ES-I3 (cell line): ENCODE measurements around the gene DTX1.
A peak's percentile ranks its signal among the peaks of the same experiment; 100 is the strongest.

Experiments used
- H3K36me3 ChIP-seq: 2 replicates; pipeline ENCODE4 v1.6.1; 2013; ENCODE audit warnings: mild to moderate bottlenecking, low read length, control low read depth, moderate library complexity; ENCODE audit not compliant: insufficient read depth
- H3K4me1 ChIP-seq: 2 replicates; pipeline ENCODE4 v1.6.1; 2013; ENCODE audit warnings: mild to moderate bottlenecking, control low read depth, low read length; ENCODE audit not compliant: insufficient read depth
- H3K9ac ChIP-seq: 2 replicates; pipeline ENCODE4 v1.6.1; 2013; ENCODE audit warnings: low read depth, mild to moderate bottlenecking, low read length, moderate library complexity
- H3K9me3 ChIP-seq: 2 replicates; pipeline ENCODE4 v1.6.1; 2013; ENCODE audit warnings: mild to moderate bottlenecking, low read length, moderate library complexity; ENCODE audit not compliant: control insufficient read depth, insufficient read depth

Gene DTX1

GRCh38 chr12:113088971-113089756 is 32.6 kb downstream of the DTX1 start:
- peaks cover 3% of the 10 kb centered on the region; the same call in 1 of the 2 replicates for H3K4me1 ChIP-seq
- H3K9ac ChIP-seq: no peak overlapping the region
- H3K9me3 ChIP-seq: no peaks in the 10 kb centered on the region
- no peaks in the 10 kb centered on the region for H3K36me3 ChIP-seq

GRCh38 chr12:113089839-113090238 is 33.3 kb downstream of the DTX1 start:
- Histone ChIP-seq H3K4me1 (peaks cover 3% of the 10 kb centered on the region; the same call in 1 of the 2 replicates), H3K9me3 (no peaks in the 10 kb centered on the region), H3K9ac (no peak overlapping the region), H3K36me3 (no peaks in the 10 kb centered on the region)

GRCh38 chr12:113090740-113091139 is 34.2 kb downstream of the DTX1 start:
- H3K9me3 ChIP-seq: no peaks in the 10 kb centered on the region
- H3K4me1 ChIP-seq: peaks cover 3% of the 10 kb centered on the region; the same call in 1 of the 2 replicates
- no peak overlapping the region for H3K9ac ChIP-seq
- no peaks in the 10 kb centered on the region for H3K36me3 ChIP-seq

GRCh38 chr12:113091506-113091905 is 35.0 kb downstream of the DTX1 start:
- no peaks in the 10 kb centered on the region for H3K36me3 ChIP-seq
- peaks cover under 1% of the 10 kb centered on the region; the same call in 1 of the 2 replicates for H3K4me1 ChIP-seq
- no peak overlapping the region for H3K9ac ChIP-seq

GRCh38 chr12:113092607-113093408 is 36.3 kb downstream of the DTX1 start:
- H3K4me1 ChIP-seq: no peaks in the 10 kb centered on the region; the same call in 1 of the 2 replicates
- H3K36me3 ChIP-seq: no peaks in the 10 kb centered on the region
- H3K9me3 ChIP-seq: no peaks in the 10 kb centered on the region
- H3K9ac ChIP-seq: peak overlapping the region; percentile 45; the same call in 1 of the 2 replicates

More at GRCh38 chr12:113091506-113091905, 35.0 kb downstream of the DTX1 start:
- H3K9me3 ChIP-seq: no peaks in the 10 kb centered on the region

GRCh38 chr12:113093409-113094101 is 37.0 kb downstream of the DTX1 start:
- Histone ChIP-seq H3K9ac (peak overlapping the region; percentile 45; the same call in 1 of the 2 replicates), H3K9me3 (no peaks in the 10 kb centered on the region), H3K4me1 (peaks cover 4% of the 10 kb centered on the region; the same call in 1 of the 2 replicates), H3K36me3 (no peaks in the 10 kb centered on the region)

- Histone ChIP-seq H3K9ac (no peak overlapping the region), H3K4me1 (peaks cover 4% of the 10 kb centered on the region; the same call in 1 of the 2 replicates), H3K36me3 (no peaks in the 10 kb centered on the region), H3K9me3 (no peaks in the 10 kb centered on the region)
These were observed 38.2 kb downstream of the DTX1 start for GRCh38 chr12:113094738-113095137.

- no peaks in the 10 kb centered on the region for H3K36me3 ChIP-seq
- H3K4me1 ChIP-seq: peaks cover 4% of the 10 kb centered on the region; the same call in 1 of the 2 replicates
- H3K9ac ChIP-seq: no peak overlapping the region
- H3K9me3 ChIP-seq: no peaks in the 10 kb centered on the region
These were observed 38.9 kb downstream of the DTX1 start for GRCh38 chr12:113095405-113095804.

- Histone ChIP-seq H3K9ac (no peak overlapping the region), H3K9me3 (no peaks in the 10 kb centered on the region), H3K4me1 (peaks cover 4% of the 10 kb centered on the region; the same call in 1 of the 2 replicates), H3K36me3 (no peaks in the 10 kb centered on the region)
These were observed 40.3 kb downstream of the DTX1 start for GRCh38 chr12:113096675-113097461.

GRCh38 chr12:113097716-113098440 is 41.3 kb downstream of the DTX1 start:
- Histone ChIP-seq H3K4me1 (peaks cover 4% of the 10 kb centered on the region; the same call in 1 of the 2 replicates), H3K36me3 (no peaks in the 10 kb centered on the region), H3K9me3 (no peaks in the 10 kb centered on the region), H3K9ac (no peak overlapping the region)

GRCh38 chr12:113098441-113099028 is 42.0 kb downstream of the DTX1 start:
- no peaks in the 10 kb centered on the region for H3K36me3 ChIP-seq
- no peaks in the 10 kb centered on the region for H3K9me3 ChIP-seq
- peaks cover 4% of the 10 kb centered on the region; the same call in 1 of the 2 replicates for H3K4me1 ChIP-seq
- no peak overlapping the region for H3K9ac ChIP-seq

GRCh38 chr12:113099364-113099763 is 42.8 kb downstream of the DTX1 start:
- H3K36me3 ChIP-seq: no peaks in the 10 kb centered on the region
- H3K9ac ChIP-seq: no peak overlapping the region

GRCh38 chr12:113099764-113100163 is 43.2 kb downstream of the DTX1 start:
- Histone ChIP-seq H3K9me3 (no peaks in the 10 kb centered on the region), H3K9ac (no peak overlapping the region), H3K4me1 (peaks cover 4% of the 10 kb centered on the region; the same call in 1 of the 2 replicates), H3K36me3 (no peaks in the 10 kb centered on the region)

More at GRCh38 chr12:113099364-113099763, 42.8 kb downstream of the DTX1 start:
- Histone ChIP-seq H3K4me1 (peaks cover 4% of the 10 kb centered on the region; the same call in 1 of the 2 replicates), H3K9me3 (no peaks in the 10 kb centered on the region)
